ENCODE data around the gene MLC1.

GRCh38 chr22:50101870-50102565 is 16.8 kb upstream of the MLC1 start:
- no peak for TF ChIP-seq CTCF (IDR thresholded peaks at IDR 0.05)
- TF ChIP-seq POLR2A (IDR thresholded peaks at IDR 0.05), result no peak
